CD4-positive, alpha-beta T cell treated with Interleukin-6 at 100 ng/mL for 8 hours (primary cell): ENCODE measurements around the gene CFAP210.

Source experiments
- DNase-seq: peaks from one replicate; pipeline ENCODE4 v3.0.0-alpha.2; 2020; ENCODE audit warnings: mixed read lengths, low spot score

The CFAP210 gene

DNA sequence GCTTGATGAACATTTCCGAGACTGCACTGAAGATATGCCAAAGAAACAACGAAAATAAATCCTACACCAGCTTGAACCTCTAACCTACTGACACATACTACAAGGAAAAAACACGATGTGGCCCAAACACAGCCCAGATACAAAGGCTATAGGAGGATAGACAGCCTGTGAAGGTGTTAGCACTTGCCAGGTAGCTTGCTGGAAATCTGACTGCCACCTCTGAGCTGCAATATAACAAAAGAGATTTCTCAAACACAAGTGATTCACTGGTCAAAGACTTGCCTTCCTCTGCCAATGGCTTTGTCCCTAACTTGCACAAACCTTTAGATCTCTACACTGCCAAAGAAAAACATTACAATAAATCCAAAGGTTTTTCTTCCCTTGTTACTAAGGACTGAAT is 21.1 kb downstream of the CFAP210 start:
- DNase-seq: no peak

DNA sequence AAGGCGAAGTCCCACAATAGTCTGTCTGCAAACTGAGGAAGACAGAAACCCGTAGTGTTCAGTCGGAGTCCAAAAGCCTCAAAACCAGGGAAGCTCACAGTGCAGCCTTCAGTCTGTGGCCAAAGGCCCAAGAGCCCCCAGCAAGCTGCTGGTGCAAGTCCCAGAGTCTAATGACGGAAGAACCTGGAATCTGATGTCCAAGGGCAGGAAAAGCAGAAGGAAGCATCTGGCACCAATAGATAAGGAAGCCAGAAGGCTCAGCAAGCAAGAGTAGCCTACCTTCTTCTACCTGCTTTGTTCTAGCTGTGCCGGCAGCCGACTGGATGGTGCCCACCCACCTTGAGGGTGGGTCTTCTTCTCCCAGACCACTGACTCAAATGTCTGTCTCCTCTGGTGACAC is 21.8 kb downstream of the CFAP210 start:
- no peak for DNase-seq

DNA sequence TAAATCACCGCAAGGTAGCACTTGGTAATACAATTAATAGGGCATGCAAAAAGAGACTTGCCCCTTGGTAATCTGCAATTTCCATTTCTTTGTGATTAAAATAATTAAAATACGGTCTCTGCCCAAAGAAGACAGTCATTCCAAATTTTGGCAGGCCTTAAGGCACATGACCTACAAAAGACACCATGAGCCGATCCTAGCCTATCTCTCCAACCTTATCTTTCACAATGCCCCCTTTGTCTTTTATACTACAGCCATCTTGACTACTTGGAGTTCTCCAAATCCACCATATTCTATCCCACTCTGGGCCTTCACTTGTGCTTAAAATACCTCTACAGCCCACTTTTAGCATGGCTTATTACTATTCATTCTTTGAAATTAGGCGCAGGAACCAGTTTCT is 23.3 kb downstream of the CFAP210 start:
- no peak for DNase-seq

DNA sequence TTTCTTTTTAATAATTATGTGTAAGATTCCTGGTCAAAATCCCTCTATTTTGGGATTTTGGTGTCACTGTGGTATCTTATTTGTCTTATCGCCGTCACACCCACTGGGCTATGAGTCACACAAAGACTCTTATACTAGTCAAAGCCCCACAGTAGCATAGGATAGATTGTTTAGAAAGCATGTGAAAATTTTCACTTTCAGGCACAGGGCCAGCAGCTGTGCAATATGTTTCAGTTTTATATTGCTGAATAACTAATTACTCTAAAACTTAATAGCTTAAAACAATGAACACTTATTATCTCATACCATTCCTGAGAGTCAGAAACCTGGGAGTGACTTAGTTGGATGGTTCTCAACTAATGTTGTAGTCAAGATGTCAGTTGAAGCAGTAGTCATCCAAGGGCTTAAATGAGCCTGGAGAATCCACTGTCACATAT is 24.0 kb downstream of the CFAP210 start:
- DNase-seq: no peak

- DNase-seq: no peak
These were observed 26.6 kb downstream of the CFAP210 start for GRCh38 chr2:169667583-169667982.

- DNase-seq: no peak
These were observed 29.0 kb downstream of the CFAP210 start for GRCh38 chr2:169664978-169665930.

GRCh38 chr2:169664600-169664977 is 29.6 kb downstream of the CFAP210 start:
- DNase-seq: no peak

GRCh38 chr2:169663247-169663646 is 31.0 kb downstream of the CFAP210 start:
- no peak for DNase-seq

DNA sequence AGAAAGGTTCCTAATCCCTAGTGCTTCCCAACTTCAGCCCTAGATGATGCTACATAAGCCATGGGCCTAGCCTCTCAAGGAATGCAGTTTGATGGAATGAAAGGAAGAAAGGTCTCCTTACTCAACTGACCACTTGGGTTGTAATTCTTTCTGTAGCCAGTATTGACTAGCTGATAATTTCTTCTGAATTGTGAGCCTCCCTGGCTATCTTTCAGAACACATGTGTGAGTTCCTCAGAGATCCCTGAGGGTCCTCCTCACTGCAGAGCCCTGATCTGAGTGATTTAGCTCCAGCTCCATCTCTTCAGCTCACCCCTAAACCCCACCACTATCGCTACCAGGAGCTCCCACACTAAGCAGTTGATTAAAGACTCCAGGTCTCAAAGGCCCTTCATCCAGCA is 31.5 kb downstream of the CFAP210 start:
- DNase-seq: no peak

GRCh38 chr2:169661265-169661664 is 32.9 kb downstream of the CFAP210 start:
- no peak for DNase-seq

DNA sequence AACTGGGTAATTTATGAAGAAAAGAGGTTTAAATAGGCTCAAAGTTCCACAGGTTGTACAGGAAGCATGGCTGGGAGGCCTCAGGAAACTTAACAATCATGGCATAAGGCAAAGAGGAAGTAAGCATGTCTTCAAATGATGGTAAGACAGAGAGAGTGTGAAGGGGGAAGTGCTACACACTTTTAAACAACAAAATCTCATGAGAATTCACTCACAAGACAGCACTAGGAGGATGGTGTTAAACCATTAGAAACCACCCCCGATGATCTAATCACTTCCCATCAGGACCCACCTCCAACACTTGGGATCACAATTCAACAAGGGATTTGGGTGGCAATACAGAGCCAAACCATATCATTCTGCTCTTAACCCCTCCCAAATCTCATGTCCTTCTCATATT is 34.9 kb downstream of the CFAP210 start:
- no peak for DNase-seq

GRCh38 chr2:169658877-169659276 is 35.3 kb downstream of the CFAP210 start:
- DNase-seq: no peak

DNA sequence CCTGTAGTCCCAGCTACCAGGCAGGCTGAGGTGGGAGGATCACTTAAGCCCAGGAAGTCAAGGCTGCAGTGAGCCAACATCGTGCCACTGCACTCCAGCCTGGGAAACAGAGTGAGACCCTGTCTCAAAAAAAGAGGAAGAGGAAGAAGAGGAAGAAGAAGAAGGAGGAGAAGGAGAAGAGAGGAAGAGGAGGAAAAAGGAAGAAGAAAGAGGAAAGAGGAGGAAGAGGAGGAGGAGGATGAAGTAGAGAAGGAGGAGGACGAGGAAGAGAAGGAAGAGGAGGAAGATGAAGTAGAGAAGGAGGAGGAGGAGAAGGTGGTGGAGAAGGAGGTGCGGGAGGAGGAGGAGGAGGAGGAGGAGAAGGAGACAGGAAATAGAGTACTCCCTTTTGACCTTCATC is 38.0 kb downstream of the CFAP210 start:
- no peak for DNase-seq

GRCh38 chr2:169653636-169654035 is 40.6 kb downstream of the CFAP210 start:
- DNase-seq: no peak

DNA sequence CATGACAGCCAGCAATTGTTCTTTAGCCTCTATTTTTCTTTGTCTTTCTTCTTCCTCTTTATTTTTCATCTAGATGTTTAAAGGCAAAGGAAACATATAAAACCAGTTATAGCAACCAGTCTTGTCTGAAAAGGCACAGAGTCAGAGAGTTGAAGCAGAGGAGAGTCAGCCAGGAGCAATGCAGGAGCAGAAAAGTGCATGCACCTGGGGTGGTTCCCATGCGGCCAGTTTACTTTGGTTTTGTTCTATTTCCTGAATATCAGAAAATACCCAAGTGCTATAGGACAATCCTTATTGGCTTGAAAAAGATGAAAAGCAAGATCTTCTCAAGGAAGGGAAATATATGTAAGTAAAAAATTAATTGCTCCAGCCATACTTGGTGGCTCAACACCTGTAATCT is 44.9 kb downstream of the CFAP210 start:
- no peak for DNase-seq

GRCh38 chr2:169647496-169647895 is 46.7 kb downstream of the CFAP210 start:
- DNase-seq: no peak

- DNase-seq: no peak
These were observed 50.0 kb downstream of the CFAP210 start for GRCh38 chr2:169644173-169644572.

- no peak for DNase-seq
These were observed 52.7 kb downstream of the CFAP210 start for GRCh38 chr2:169641464-169641863.

GRCh38 chr2:169640104-169640503 is 54.1 kb downstream of the CFAP210 start:
- no peak for DNase-seq

GRCh38 chr2:169637620-169638019 is 56.6 kb downstream of the CFAP210 start:
- DNase-seq: no peak

GRCh38 chr2:169636440-169637097 is 57.6 kb downstream of the CFAP210 start:
- no peak for DNase-seq

DNA sequence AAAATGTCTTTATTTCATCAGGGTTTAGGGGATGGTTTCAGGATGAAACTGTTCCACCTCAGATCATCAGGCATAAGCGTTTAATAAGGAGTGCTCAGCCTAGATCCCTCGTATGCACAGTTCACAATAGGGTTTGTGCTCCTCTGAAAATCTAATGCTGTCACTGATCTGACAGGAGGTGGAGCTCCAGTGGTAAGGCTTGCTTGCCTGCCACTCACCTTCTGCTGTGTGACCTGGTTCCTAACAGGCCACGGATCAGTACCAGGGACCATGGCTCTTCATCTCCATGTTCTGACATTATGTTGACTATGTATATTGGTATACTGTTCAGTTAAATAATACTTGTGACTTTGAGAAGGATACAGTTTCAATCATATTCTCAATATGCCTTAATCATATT is 68.4 kb downstream of the CFAP210 start:
- no peak for DNase-seq

DNA sequence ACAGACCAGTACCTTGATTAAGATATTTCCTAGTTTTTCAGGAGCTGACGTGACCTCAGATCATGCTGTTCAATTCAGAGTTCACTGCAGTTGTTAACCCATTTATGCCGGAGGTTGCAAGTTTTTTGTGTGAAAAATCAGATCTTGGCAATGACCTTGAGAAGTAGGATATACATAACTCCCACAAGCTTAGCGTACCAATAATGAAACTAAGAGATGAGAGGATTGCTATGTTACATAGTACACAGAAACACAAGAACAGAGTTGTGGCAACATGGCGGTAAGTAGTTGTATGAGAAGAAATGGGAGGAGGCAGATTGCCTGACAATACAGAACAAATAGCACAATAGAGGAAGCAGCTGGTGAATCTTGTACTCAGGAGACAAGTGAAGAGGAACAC is 71.0 kb downstream of the CFAP210 start:
- no peak for DNase-seq
